OCI-M2 (cell line): ENCODE measurements around the gene CUL4A.

Experiments
- DNase-seq: peaks from one replicate; lab custom pipeline; 2025; ENCODE audit not compliant: unreplicated experiment; lab: John Stamatoyannopoulos, UW

CUL4A gene

DNA sequence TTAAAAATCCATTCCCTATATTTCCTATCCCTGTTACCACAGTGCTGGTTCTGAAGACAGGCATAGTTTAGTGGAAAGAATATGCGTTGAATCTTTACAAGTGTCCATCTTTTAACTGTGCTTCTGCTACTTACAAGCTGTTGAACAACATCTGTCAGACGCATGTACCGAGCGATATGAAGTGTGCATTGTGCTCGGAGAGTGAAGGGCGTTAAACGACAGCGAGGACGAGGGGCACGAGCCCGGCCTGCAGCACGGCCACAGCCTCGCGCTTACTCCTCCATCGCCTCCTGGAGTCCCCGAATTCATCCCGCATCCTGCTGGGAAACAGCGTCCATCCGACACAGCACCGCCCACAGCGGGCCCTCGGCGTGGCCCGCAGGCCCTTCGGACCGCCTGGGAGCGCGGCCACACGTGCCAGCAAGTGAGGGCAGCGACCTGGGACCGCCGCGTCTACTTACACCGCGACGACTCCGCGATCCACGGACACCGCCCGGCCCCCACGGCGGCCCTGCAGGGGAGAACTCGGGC lies 1.5 kb upstream of the CUL4A start:
- no peak for DNase-seq

DNA sequence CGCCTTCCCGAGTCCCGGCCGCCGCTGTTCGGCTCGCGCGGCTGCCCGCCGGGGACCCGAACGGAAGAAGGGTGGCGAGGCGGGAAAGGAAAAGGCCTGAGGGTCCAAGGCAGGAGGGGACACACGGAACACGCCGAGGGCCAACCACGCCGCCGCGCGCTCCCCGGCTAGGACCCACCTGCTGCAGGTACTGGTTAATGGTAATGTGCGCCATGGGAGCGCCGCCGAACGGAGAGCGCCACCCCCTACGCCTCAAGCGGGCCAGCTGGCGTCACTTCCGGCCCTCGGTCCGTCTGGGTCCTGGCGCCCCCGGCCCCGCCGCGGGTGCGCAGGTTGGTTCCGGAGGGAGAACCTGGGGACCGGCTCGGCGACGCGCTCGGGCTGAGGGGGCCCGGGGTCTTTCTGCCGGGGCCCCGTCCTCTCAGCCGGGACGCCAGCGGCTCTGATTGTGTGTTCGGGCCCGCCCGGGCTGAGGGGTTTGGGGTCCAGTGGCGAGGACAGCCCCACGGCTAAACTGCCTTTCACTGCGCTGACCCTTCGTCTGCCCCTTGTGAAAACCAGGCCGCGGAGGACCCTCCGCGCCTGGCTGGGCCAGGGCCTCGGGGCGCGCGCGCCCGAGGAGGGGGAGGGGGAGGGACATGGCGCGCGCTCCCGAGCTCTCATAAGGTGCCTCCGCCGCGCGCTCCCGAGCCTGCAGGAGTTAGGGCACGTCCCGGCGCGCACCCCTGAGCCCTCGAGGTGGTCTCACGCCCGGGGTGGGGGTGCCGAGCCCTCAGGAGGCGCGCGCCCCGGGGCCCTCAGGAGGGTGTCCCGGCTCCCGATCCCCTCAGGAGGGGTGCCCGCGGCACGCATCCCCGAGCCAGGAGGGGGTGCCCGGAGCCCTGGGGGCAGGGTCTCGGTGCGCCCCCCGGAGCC lies 735 bp upstream of the CUL4A start, which contains the start of gene PCID2:
Gene PCID2 (minus strand): TSS at position 249 of the 915 bp plus-strand sequence. CDS start 35 bp downstream, at position 214.
- DNase-seq, result peak; percentile 5

DNA sequence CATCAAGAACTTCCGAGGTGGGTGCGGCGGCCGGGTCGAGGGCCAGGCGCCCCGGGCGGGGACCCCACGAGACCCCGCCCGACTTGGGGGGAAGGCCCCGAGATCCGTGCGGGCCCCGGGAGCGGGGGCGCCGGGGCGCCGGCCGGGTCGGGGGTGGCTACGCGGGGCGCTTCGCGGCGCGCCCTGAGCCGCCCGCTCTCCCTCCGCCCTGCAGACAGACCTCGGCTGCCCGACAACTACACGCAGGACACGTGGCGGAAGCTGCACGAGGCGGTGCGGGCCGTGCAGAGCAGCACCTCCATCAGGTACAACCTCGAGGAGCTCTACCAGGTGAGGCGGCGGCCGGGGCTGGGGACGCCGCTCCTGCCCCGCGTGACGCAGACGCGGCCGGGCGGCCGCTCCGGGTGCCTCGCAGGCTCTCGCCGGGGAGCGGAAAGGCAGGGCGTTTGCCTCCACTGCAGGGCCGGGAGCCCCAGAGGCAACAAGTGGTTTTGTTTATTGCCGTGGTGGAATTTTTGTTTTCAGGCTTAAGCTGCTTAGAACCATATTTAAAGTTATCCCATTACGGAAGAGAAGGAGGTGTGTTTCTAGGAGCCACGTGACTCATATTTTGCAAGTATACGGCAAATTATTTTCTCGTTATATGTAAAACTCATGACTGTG lies 477 bp downstream of the CUL4A start:
- no peak for DNase-seq

DNA sequence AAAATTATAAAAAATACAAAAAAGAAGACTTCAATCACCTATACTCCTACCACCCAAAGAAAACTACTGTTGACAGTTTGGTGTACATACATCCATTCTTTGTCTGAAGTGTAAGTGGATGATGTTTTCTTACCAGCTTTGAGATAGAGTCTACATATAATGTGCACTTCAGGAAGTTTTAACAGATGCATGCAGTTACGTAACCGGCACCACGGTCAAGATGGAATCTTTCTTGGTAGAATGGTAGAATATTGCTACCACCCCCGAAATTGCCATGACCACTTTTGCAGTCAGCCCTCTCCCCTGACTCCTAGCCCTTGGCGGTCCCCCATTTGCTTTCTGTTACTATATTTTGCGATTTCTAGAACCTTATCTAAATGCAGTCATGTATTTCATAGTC lies 1.4 kb downstream of the CUL4A start:
- DNase-seq, result no peak

DNA sequence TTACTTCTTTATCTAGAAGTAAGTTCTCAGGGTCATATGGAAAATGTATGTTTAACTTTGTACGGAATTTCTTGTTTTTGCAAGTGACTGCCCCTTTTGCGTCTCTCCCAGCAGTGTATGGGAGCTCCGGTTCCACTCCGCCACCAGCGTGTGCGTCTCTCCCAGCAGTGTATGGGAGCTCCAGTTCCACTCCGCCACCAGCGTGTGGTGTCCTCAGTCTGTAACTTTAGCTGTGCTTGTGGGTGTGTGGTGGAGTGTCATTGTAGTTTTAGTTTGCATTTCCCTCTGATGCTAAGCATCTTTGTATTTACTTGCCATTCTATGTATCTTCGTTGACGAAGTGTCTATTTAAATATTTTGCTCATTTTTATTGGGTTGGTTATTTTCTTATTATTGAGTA lies 2.4 kb downstream of the CUL4A start:
- DNase-seq, result no peak

DNA sequence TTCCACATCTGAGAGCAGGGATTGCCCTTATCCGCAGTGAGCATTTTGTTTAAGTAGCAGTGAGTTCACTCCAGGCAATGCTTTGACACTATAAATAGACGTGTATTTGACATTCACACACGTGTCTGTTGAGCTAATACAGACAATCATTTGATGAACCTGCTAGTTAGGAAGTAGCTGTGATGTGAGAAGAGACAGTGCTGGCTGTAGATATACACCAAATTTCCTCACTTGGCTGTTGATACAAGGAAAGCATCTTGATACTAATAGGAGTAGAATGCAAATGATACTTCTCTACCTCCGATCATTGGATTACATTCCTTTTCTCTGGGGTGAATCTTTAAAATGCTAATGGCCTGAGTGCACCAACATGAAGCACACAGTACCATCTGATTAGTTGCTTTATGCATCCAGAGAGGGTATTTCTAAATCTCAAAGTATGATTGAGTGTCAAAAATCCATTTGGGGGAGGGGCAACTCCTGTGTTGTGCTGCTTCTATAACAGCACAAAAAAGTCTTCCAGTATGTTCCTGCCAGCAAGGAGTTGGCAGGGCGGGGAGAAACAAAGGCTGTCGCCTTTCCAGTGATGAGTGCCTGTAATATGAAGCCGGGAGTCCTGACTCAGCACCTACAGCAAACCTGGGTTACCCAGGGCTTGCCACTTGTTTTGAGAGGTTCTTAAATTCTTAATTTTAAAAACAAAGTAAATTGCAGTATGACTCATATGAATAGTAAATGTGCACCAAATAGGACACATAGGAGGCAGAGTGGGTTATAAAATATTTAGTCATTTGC lies 7.0 kb downstream of the CUL4A start:
- DNase-seq, result no peak

DNA sequence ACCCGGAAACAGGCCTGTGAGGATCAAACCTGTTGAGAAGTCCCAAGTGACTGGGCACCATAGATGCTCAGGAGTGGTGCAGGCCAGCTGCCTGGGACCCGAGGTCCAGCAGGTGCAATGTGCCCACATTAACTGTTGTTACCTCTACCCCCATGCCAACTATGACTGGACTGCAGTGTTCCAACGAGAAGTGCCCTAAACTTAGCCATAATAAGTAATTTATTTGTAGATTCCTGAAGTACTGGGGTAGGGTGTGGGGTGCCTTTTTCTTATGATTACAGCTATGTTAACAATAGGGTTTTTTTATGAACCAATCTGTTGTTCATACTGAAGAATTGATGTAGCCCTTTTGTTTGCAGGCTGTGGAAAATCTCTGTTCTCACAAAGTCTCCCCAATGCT lies 9.2 kb downstream of the CUL4A start:
- no peak for DNase-seq

DNA sequence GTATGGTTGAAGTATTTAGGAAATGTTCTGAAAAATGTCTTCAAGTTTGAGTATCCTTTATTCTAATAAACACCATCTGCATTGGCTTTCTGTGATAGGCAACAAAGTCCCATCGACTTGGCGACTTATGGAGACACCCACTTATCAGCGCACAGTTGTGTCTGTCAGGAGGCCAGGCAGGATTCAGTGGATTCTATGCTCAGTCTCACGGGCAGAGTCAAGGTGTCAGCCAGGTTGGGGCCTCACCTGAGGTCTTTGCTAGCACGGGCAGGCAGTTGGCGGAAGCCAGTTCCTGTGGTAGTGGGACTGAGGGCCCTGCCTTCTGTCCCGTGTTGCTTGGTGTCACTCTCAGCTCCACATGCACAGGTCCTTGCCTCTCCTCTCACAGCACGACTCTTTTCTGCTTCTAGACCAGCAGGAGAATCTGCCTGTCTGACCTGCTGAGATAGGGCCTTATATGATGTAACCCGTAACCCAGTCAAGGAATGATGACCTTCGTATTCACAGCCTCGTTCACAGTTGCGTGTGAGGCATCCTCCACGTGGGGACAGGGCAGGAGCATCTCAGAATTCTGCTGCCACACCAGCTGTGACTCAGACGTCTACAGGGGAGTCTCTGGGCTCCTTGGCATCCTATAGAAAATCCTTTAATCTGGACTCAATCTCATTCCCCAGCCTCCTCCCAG lies 10.0 kb downstream of the CUL4A start:
- DNase-seq, result no peak

DNA sequence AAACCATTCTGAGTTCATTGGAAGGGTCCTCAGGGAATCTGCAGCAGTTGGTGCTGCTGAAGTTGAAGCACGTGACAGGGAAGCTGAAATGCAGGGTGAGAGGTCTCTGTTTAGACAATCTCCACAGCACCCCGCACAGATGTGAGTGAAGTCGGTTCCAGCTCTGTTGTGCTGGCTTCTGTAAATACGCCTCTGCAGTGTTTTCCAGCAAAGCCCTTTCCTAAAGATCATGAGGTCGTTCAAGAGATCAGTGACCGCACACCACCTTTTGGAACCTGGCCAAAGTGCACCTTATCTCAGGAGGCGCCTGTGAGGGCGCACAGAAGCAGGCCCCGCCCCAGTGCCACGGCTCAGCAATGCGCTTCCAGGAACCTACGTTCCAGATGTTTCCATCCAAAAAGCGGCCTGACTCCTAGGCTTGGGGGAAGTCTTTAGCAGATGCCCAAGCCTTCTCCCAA lies 10.8 kb downstream of the CUL4A start:
- DNase-seq, result no peak

DNA sequence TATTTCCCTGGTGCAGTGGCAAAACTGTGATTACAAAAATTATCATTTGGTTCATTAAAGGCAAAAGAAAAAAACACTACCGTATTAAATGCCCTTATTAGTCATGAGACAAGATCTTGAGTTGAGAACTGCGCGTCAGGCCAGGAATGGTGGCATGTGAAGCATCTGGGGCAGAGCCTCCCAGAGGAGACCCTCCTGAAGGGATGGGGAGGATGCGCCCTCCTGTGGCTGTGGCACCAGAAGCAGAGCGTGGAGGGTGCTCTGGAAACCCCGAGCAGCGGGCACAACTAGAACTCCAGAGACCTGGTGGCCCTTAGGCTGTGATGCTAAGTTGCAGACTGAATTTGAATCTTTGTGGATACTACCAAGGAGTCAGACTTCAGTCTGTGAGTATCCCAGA lies 11.5 kb downstream of the CUL4A start:
- no peak for DNase-seq

DNA sequence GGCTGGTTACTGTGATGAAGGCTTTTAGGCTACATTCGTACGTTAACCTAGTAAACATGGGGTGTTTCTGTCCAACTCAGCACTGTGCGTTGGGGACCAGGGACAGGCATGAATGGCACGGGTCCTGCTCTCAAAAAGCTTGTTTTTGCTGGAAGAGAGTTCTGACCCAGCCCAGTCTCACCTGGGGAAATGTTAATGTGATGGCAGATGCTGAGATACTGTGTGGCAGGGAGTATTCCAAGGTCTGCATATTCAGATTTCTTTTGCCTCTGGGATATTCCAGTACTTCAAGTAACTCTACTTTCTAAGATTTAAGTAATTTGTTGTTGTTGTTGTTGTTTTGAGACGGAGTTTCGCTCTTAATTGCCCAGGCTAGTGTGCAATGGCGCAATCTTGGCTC lies 13.7 kb downstream of the CUL4A start:
- DNase-seq, result no peak

DNA sequence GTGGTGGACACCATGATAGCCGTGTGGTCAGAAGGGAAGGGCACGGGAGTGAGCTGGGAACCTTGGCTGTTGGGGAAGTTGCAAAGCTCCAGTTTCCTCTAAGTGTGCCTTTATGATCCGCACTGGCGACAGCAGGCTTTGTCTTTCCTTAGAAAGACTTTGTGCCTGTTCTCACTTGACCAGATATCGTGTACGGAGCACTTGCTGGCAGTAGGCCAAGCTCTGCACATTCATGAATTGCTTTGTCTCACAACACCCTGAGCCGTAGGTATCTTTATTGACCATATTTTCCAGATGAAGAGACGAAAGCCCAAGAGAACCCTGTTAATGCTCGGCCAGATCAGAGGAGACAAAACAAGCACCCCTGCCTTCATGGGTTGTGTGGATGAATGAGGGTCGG lies 15.1 kb downstream of the CUL4A start:
- DNase-seq, result no peak

DNA sequence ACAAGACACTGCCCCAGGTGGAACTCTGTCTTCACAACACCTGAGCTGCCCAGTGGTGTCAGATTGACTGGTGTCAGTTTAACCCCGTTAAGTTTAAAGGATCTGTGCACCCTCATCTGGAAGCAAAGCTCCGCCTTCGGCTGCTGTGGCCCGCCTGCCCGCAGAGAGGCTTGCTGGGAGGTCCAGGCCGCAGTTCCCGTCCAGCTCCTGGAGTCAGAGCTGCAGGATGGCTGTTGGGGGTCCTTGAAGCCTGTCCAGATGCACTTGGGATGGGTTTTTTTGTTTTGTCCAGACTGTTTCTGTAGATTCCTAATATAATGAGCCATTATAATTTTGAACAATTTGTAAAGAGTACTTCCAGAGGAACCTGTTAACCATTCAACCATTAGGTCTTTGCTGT lies 16.1 kb downstream of the CUL4A start:
- no peak for DNase-seq

DNA sequence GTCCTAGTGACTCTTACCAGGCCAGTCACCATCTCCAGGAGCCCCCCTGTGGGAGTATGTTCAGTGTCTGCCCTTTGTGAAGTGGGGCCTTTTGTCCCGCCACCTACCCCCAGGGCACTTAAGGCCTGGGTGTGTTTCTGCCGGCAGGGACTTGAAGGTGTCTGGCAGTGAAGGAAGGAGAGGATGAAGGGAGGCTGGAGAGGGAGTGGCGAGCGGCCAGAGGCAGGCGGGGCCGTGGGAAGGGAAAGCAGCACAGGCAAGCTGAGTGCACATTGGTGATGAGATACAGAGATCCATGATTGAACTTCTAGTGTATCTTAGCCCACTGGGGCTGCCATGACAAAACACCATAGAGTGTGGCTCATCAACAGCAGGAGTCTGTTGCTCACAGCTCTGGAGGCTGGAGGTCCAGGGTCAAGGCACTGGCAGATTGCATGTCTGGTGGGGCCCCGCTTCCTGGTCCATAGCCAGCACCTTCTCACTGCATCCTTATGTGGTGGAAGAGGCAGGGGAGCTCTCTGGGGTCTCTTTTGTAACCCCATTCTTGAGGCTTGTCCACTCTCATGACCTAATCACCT lies 17.5 kb downstream of the CUL4A start:
- no peak for DNase-seq

DNA sequence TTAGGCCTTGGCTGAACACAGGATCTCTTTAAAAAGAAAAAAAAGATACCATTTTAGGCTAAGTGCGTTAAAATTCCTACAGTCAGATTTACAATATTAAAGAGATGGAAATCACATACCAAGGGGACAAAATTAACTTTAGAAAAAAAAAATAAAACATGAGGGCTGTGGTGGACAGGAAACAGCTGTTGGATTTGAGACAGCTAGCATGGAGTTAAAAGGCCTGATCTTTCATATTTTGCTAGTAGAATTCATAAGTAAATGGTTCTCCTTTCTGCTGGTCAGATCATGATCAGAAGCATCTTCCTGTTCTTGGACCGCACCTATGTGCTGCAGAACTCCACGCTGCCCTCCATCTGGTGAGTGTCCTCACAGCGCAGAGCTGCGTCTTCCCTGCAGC lies 19.7 kb downstream of the CUL4A start:
- no peak for DNase-seq

DNA sequence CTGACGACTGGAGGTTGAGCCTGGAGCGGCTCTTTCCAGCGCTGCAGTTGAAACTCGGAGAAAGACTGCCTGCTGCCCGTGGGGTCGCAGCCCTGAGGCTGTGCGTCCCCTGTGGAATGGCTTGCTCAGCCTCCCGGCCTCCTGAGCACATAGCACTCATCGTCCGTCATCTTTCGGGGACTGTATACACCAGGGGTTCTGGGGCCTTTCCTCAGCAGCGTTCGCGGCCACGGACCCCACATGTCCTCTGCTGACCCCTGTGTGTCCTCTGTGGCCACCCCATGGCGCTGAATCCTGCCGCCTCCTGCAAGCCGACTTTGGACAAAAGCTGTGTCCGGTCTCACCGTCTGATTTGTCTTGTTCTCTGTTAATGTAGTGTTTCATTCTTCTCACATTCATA lies 20.4 kb downstream of the CUL4A start:
- DNase-seq, result no peak

DNA sequence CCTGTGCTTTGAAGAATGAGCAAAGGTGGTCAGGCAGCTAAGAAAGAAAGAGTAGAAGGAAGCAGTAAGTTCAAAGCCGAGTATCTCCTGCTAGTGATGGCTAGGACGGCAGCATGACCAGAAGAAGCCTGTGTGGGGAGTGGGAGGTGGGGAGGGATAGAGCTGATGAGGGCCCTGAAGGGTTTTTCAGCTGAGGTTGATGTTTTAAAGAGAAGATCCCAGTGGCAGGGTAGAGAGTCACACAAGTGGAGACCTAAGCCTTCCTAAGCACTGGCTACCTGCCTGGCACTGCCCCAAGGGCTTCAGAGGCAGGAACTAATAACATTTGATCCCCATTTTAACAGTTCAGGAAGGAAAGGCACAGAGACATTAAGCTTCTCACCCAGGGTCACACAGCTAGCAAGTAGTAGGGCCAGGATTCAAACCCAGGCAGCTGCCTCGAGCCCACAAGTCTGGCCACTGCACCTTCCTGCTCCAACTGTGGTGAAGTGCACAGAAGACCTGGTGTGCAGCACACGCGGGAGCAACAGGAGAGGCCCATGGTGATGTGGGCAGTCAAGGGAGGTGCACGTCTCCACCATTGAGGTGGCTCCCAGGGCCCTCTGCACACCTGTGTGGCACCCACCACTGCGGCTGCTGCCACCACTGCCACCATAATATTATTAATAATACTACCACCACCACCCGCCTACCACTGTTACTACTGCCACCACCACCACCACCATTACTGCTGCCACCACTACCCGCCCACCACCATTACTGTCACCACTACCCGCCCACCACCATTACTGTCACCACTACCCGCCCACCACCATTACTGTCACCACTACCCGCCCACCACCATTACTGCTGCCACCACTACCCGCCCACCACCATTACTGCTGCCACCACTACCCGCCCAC lies 22.1 kb downstream of the CUL4A start:
- no peak for DNase-seq

DNA sequence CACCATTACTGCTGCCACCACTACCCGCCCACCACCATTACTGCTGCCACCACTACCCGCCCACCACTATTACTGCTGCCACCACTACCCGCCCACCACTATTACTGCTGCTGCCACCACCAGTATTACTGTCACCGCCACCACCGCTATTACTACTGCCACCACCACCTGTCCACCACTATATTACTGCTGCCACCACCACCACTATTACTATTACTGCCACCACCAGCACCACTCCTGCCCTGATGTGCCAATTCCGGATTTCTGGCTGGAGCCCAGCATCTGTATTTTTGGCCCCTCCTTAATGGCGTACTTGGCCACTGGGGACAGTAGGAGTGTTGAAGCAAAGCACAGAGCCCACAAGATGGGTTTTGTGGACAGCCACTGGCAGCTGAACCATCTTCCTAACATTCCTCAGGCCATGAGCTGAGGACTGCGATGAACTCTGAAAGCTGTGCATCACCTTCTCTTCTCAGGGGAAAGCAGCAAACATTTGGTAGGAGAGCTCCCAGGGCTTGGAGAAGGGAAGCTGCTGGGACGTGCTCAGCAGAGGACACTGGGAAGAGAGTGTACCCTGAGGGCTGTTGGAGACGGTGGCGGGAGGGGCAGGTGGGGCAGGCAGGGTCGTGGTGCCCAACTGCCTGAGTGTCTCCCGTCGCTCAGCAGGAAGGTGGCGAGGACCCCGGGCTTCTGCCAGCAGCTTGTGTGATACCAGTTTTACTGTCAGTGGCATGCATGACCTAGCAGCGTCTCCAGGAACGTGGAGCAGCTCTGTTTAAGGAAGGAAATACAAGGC lies 23.0 kb downstream of the CUL4A start:
- no peak for DNase-seq

DNA sequence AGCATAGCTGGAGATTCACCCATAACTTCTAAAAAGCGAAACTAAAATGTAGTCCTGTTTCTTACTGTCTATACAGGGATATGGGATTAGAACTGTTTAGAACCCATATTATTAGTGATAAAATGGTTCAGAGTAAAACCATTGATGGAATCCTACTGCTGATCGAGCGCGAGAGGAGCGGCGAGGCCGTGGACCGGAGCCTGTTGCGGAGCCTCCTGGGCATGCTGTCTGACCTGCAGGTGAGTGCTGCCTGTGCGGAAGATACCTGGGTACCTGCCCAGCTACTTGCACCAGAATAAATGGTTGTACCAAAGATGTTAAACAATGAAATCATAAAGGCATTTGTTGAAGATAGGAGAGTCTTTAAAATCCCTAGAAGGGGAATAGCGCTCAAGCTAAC lies 23.7 kb downstream of the CUL4A start:
- DNase-seq, result no peak
